NCI-H82 treated with DMSO at 0.1 percent for 48 hours (cell line): Measurements from ENCODE around the gene SPATA13.
"Not testable (repeated sequence)": the region's sequence is repeated elsewhere in the genome, so short reads cannot be mapped to it uniquely, and the experiment has no call there.

ENCODE experiments used
- DNase-seq: peaks from one replicate; lab custom pipeline; 2025; ENCODE audit not compliant: unreplicated experiment; lab: John Stamatoyannopoulos, UW

The SPATA13 gene

GRCh38 chr13:24306632-24307031 is 146.1 kb downstream of the SPATA13 start:
- no peak for DNase-seq

- DNase-seq, result no peak
These were observed 146.9 kb downstream of the SPATA13 start for GRCh38 chr13:24307211-24308067.

GRCh38 chr13:24308068-24308445 is 147.5 kb downstream of the SPATA13 start:
- no peak for DNase-seq

- DNase-seq, result no peak
These were observed 148.0 kb downstream of the SPATA13 start for GRCh38 chr13:24308488-24309020.

- DNase-seq, result not testable (repeated sequence)
These were observed 148.8 kb downstream of the SPATA13 start, which contains the start of gene C1QTNF9 for GRCh38 chr13:24309300-24309699. Gene C1QTNF9 (plus strand): TSS chr13:24309580. CDS start chr13:24316004, 6,424 bp downstream.

GRCh38 chr13:24313439-24313838 is 152.9 kb downstream of the SPATA13 start:
- DNase-seq, result no peak

GRCh38 chr13:24317835-24318234 is 157.3 kb downstream of the SPATA13 start:
- not testable (repeated sequence) for DNase-seq

- not testable (repeated sequence) for DNase-seq
These were observed 158.4 kb downstream of the SPATA13 start for GRCh38 chr13:24318878-24319277.

- DNase-seq, result not testable (repeated sequence)
These were observed 159.1 kb downstream of the SPATA13 start for GRCh38 chr13:24319641-24320040.

- DNase-seq, result not testable (repeated sequence)
These were observed 160.9 kb downstream of the SPATA13 start for GRCh38 chr13:24321416-24321815.

GRCh38 chr13:24322470-24322869 is 161.9 kb downstream of the SPATA13 start:
- not testable (repeated sequence) for DNase-seq

- no peak for DNase-seq
These were observed 162.7 kb downstream of the SPATA13 start for GRCh38 chr13:24323036-24323738.

- no peak for DNase-seq
These were observed 163.2 kb downstream of the SPATA13 start for GRCh38 chr13:24323739-24324075.

- DNase-seq, result not testable (repeated sequence)
These were observed 167.1 kb downstream of the SPATA13 start for GRCh38 chr13:24327598-24327997.

GRCh38 chr13:24328145-24328544 is 167.6 kb downstream of the SPATA13 start:
- no peak for DNase-seq

- DNase-seq, result no peak
These were observed 178.2 kb downstream of the SPATA13 start for GRCh38 chr13:24338721-24339120.

- DNase-seq, result no peak
These were observed 179.6 kb downstream of the SPATA13 start for GRCh38 chr13:24339937-24340607.

GRCh38 chr13:24340608-24340955 is 180.1 kb downstream of the SPATA13 start:
- DNase-seq, result no peak

- DNase-seq, result no peak
These were observed 180.9 kb downstream of the SPATA13 start for GRCh38 chr13:24341439-24341838.

- no peak for DNase-seq
These were observed 187.9 kb downstream of the SPATA13 start for GRCh38 chr13:24348385-24348784.

- no peak for DNase-seq
These were observed 188.4 kb downstream of the SPATA13 start for GRCh38 chr13:24348797-24349515.
